Right lobe of liver (tissue), 4 donors: ENCODE data around the gene LRRC47.

Experiments
- CTCF ChIP-seq, 4 donors: fragments of 200-600 bp in 3 of 4; fragments of 450-650 bp in 1 of 4; IDR thresholded peaks; one replicate each; pipeline versions ENCODE4 v1.5.1 to v1.8.0; 2016 to 2022; ENCODE audit warnings: antibody characterized with exemption in 4 of 4, mild to moderate bottlenecking in 2 of 4
- POLR2A ChIP-seq: fragments of 450-650 bp; IDR thresholded peaks from one replicate; pipeline ENCODE4 v1.6.1; 2017; ENCODE audit warnings: antibody characterized with exemption, mild to moderate bottlenecking
- donor health status: DM: no; HTN: no; CAD: no.
- donor health status: DM: no; HTN: no; CAD: no.
- donor health status: DM: no; HTN: yes; CAD: no.

DNA sequence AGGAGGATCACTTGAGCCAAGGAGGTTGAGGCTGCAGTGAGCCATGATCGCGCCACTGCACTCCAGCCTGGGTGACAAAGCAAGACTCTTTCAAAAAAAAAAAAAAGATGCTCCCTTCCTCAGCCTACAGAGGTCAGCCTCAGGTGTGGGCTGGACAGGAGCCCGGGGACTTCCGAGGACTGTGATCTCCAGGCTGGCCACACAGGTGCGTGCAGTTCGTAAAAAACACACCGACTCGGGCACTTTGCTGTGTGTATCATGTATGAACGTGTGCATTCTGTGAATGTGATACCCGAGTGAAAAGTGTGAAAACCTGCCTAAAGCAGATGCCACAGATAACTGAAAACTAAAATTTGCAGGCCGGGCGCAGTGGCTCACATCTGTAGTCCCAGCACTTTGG is 52.5 kb downstream of the LRRC47 start:
- TF ChIP-seq CTCF (IDR thresholded peaks at IDR 0.05) (no peak), POLR2A (no peak)
